Left cardiac atrium (tissue), 4 donors: ENCODE results near the gene ATP11A. TPM values are rescaled to one million over a fixed set of nuclear protein-coding genes. Genes with fewer than 3 reads are reported as not detected.
A peak's percentile ranks its signal among the peaks of the same experiment; 100 is the strongest.

Experiments
- ATAC-seq, 2 donors: fragments of 200-7000 bp; cut with Tn5 transposase; one replicate each; pipeline ENCODE4 v1.9.1; 2020; ENCODE audit warnings: mild to moderate bottlenecking in 2 of 2, moderate library complexity in 2 of 2
- DNase-seq: peaks from one replicate; pipeline ENCODE4 v3.0.0-alpha.2; 2020
- intact Hi-C, 2 donors: fragments of 100-400 bp; cut with DNase I; formaldehyde crosslinking; loops; one replicate each; pipeline versions ENCODE4 v1.14.1 to v1.15.1; 2022 to 2023
- total RNA-seq, 2 donors: library from RNA; stranded (reverse); fragmentation: NEBNext Ultra II Directional; extraction: Animal tissue kit (Norgen Biotek cat#: 25700); gene quantifications; one replicate each; pipeline ENCODE4 v1.2.1, GENCODE V29; 2021
- donor health status: DM: no; HTN: yes; CAD: no.
- donor health status: DM: no; HTN: yes; CAD: no; lungs with severe emphysema.
- donor health status: DM: yes; HTN: yes; CAD: no.
- donor health status: Dilated cardiomyopathy.

ATP11A gene
- total RNA-seq, 2 donors from 2014 or later, result 58.5 to 69.9 TPM

DNA sequence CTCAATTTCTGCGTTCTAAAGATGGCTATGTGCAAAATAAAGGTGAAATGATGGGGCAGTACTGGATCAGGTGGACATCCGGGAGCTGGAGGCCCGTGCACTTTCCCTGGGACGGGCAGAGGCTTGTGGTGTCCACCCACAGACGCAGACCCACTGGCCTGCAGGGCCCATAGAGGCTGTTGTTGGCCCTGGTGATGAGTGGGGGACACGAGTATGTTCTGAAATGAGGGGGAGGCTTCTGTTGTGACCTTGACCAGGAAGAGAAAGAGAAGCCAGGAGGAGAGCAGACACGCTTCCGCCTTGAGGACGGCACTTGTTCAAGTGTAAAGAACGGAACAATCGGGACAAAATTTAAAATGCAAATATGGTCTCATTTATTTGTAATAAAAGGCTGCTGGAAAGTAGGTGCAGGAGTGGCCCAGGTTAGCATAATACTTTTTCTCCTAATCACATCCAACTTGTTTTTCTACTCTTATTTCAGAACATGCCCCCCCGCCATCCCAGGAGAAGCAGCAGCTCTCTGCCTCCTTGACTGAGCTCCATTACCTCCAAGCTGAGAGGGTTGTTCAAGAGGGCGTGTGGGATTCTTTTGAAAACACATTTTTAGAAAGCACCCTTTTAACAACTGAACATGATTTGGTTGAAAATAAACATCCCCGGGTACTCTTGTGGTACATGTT, 27.1 kb downstream of the ATP11A start:
- intact Hi-C loops, result no loop called here
- DNase-seq, result no peak
- ATAC-seq, result no peak

DNA sequence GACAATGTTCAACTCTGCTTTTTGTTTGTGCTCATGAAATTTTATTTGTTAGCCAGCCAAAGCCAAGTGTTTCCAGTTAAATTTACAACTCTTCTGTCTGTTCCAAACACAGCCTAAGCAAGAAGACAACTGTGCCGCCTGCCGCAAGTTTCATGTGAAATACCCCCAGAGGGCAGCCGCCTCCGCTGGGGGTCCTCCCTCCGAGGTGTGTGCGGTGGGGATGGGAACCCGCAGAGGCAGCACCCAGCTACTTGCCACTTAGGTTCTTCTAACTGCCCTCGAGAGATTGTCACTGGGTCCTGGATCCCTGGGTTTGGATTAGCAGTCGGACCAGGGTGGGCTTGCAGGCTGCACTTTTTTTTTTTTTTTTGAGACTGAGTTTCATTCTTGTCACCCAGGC, 28.5 kb downstream of the ATP11A start:
- DNase-seq (no peak), ATAC-seq (no peak)
- intact Hi-C loops, result no loop called here

GRCh38 chr13:112719016-112719415, 29.2 kb downstream of the ATP11A start:
- ATAC-seq (no peak), DNase-seq (no peak)
- intact Hi-C loops, result no loop called here

GRCh38 chr13:112719556-112719955, 29.7 kb downstream of the ATP11A start:
- intact Hi-C loops, result no loop called here
- DNase-seq (no peak), ATAC-seq (no peak)

- intact Hi-C loops, result no loop called here
- DNase-seq (no peak), ATAC-seq (no peak)
These were observed 30.4 kb downstream of the ATP11A start for GRCh38 chr13:112720251-112720650.

- DNase-seq, result no peak
- intact Hi-C loops, result no loop called here
- no peak for ATAC-seq
These were observed 31.0 kb downstream of the ATP11A start for GRCh38 chr13:112720814-112721197.

GRCh38 chr13:112721198-112722104, 31.6 kb downstream of the ATP11A start:
- intact Hi-C loops, result no loop called here
- DNase-seq (no peak), ATAC-seq (peak; percentile 35 to 41)

- DNase-seq, result peak; percentile 81
- peak; percentile 81 to 90 for ATAC-seq
- intact Hi-C loops, result no loop called here
These were observed 32.8 kb downstream of the ATP11A start for GRCh38 chr13:112722433-112723263.

DNA sequence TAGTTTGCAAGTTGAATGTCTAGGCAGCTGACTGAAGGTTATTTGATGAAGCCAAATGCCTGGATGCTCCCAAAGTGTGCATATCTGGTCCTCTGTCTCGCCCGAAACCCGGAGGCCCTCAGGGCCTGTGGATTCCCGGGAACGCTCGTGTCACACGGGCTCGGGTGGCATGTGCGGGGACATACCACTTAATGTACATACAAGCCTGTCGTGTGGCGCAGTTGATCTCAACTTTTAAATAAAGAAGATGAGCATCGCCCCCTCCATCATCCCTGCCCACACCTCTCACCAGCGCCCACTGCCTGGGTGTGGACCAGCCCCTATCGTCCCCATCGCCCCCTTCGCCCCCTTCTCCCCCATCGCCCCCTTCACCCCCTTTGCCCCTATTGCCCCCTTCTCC, 33.9 kb downstream of the ATP11A start:
- ATAC-seq (no peak), DNase-seq (no peak)
- intact Hi-C loops, result no loop called here

DNA sequence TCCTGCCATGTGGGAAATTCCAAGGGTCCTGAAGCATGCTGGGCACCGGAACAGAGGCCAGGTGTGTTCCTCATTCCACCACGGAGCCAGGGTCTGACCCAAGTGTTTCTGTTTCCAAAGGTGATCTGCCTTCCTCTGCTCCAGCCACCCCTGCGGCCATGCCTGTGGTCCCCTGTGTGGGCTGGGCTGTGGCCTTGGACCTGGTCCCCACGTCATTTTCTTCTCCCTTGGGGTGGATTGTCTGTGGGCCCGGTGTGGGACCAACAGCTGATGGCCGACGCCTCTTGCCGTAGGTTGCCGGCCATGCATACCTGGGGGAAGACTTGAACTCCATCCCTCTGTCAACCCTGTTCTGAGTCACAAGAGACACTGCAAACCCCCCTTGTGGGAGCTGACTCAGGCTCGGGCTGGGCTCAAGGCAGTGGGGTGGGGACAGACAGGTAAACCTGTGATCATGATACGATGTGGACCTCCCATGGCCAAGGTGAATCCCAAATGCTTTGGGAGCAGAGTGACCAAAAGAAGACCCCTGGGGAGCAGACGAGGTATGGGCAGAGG, 35.0 kb downstream of the ATP11A start:
- intact Hi-C loops, result loop anchor here in 1 of 2 donors (5.0 kb wide), 1 partner anchor 33 kb away; the partner anchor contains the start of gene ATP11A
- no peak for DNase-seq

GRCh38 chr13:112725346-112726015, 35.6 kb downstream of the ATP11A start:
- intact Hi-C loops, result loop anchor here in 1 of 2 donors (5.0 kb wide), 1 partner anchor 33 kb away; the partner anchor contains the start of gene ATP11A
- DNase-seq (no peak), ATAC-seq (peak in 1 of 2 donors; percentile 14)

More for the DNA sequence above, 35.0 kb downstream of the ATP11A start:
- ATAC-seq, result no peak

DNA sequence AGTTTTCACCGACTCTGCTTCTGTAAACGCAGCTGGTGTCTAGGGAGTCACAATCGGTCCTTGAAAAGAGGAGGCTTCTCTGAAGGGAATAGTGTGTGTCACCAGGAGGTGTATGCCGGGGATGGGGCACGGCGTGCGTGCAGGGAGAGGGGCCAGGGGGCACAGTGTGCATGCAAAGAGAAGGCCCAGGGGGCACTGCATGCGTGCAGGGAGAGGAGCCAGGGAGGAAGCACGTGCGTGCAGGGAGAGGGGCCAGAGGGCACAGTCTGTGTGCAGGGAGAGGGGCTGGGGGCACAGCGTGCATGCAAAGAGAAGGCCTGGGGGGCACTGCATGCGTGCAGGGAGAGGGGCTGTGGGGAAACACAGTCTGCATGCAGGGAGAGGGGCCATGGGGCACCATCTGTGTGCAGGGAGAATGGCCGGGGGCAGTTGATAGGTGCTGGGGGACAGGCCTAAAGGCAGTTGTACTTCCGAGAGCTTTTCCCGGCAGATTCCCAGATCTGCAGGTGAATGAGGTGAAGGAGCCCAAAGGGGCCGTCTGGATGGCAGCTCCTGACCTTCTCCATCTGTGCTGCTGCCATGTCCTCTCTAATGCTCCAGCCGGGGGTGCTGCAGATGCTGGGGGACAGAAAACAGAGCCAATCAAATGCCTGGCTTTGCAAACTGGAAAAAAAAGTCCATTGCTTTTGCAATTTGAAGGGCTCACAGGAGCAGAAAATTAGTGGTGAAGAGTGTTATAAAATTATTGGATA, 36.4 kb downstream of the ATP11A start:
- intact Hi-C loops, result loop anchor here in 1 of 2 donors (5.0 kb wide), 1 partner anchor 34 kb away; the partner anchor contains the start of gene ATP11A
- DNase-seq, result no peak
- no peak for ATAC-seq

GRCh38 chr13:112727581-112727980, 37.7 kb downstream of the ATP11A start:
- no peak for DNase-seq
- ATAC-seq, result no peak
- intact Hi-C loops, result loop anchor here in 1 of 2 donors (5.0 kb wide), 1 partner anchor 35 kb away; the partner anchor contains the start of gene ATP11A

DNA sequence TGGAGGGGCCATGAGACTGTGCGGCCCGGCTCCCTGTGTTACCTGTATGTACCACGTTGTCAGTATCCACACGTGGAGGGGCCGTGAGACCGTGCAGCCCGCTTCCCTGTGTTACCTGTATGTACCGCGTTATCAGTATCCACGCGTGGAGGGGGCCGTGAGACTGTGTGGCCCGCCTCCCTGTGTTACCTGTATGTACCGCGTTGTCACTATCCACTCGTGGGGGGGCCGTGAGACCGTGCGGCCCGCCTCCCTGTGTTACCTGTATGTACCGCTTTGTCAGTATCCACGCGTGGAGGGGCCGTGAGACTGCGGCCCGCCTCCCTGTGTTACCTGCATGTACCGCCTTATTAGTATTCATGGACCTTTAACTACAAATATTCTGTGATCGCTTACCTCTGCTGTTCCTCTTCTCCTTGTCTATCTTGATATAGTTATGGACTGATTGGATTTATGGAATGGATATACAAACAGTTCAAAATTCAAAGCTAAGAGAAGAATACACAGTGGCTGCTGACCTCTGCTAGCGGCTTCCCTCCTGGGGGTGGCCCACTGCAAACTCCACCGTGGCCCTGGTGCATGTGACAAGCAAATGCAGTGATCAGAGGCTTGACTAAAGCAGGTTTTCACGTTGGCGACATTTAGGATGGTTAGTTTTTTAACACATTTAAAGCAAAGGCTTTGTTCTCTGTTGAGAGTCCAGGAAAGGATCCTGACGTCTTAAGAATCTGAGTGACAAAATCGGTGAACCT, 38.7 kb downstream of the ATP11A start:
- ATAC-seq, result no peak
- no peak for DNase-seq
- intact Hi-C loops, result loop anchor here in 1 of 2 donors (5.0 kb wide), 1 partner anchor 36 kb away; the partner anchor contains the start of gene ATP11A

- ATAC-seq (peak; percentile 83 to 89), DNase-seq (peak; percentile 74)
- intact Hi-C loops, result loop anchor here in 1 of 2 donors (5.0 kb wide), 1 partner anchor 37 kb away; the partner anchor contains the start of gene ATP11A
These were observed 39.6 kb downstream of the ATP11A start for GRCh38 chr13:112729408-112729807.

- DNase-seq (peak; percentile 68), ATAC-seq (peak; percentile 54 to 82)
- intact Hi-C loops, result loop anchor here in 1 of 2 donors (2.0 kb wide), 1 partner anchor 41 kb away; no protein-coding TSS in a partner anchor
These were observed 40.4 kb downstream of the ATP11A start for GRCh38 chr13:112730157-112730671.
